IgD-negative memory B cell (primary cell): ENCODE results near the gene NDUFAF5. TPM values are rescaled to one million over a fixed set of nuclear protein-coding genes. Genes with fewer than 3 reads are reported as not detected.
"Not testable (repeated sequence)": the region's sequence is repeated elsewhere in the genome, so short reads cannot be mapped to it uniquely, and the experiment has no call there.

Experiments used
- H3K27ac Mint-ChIP-seq, 3 donors: one replicate each; pipeline ENCODE4 v1.8.0; 2020 to 2022; ENCODE audit warnings: mild to moderate bottlenecking in 3 of 3, mixed read lengths in 3 of 3, moderate library complexity in 1 of 3
- H3K27me3 Mint-ChIP-seq: one replicate; pipeline ENCODE4 v1.8.0; 2021; ENCODE audit warnings: mixed read lengths
- H3K36me3 Mint-ChIP-seq: one replicate; pipeline ENCODE4 v1.8.0; 2020; ENCODE audit warnings: mild to moderate bottlenecking, mixed read lengths
- H3K4me1 Mint-ChIP-seq, 3 donors: one replicate each; pipeline ENCODE4 v1.8.0; 2020 to 2022; ENCODE audit warnings: mixed read lengths in 3 of 3, mild to moderate bottlenecking in 1 of 3
- H3K4me3 Mint-ChIP-seq, 4 donors: one replicate each; pipeline ENCODE4 v1.8.0; 2020 to 2022; ENCODE audit warnings: mild to moderate bottlenecking in 4 of 4, mixed read lengths in 4 of 4, moderate library complexity in 3 of 4
- H3K9me3 Mint-ChIP-seq, 3 donors: one replicate each; pipeline ENCODE4 v1.8.0; 2020 to 2021; ENCODE audit warnings: mixed read lengths in 3 of 3, mild to moderate bottlenecking in 1 of 3
- polyA plus RNA-seq: library from polyadenylated mRNA; unstranded; fragments of 300-500 nt; fragmentation: Illumina TruSeq; gene quantifications from one replicate; pipeline ENCODE4 v1.2.3, GENCODE V29; 2021

The NDUFAF5 gene, protein sequence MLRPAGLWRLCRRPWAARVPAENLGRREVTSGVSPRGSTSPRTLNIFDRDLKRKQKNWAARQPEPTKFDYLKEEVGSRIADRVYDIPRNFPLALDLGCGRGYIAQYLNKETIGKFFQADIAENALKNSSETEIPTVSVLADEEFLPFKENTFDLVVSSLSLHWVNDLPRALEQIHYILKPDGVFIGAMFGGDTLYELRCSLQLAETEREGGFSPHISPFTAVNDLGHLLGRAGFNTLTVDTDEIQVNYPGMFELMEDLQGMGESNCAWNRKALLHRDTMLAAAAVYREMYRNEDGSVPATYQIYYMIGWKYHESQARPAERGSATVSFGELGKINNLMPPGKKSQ
- polyA plus RNA-seq, result 9.1 TPM

DNA sequence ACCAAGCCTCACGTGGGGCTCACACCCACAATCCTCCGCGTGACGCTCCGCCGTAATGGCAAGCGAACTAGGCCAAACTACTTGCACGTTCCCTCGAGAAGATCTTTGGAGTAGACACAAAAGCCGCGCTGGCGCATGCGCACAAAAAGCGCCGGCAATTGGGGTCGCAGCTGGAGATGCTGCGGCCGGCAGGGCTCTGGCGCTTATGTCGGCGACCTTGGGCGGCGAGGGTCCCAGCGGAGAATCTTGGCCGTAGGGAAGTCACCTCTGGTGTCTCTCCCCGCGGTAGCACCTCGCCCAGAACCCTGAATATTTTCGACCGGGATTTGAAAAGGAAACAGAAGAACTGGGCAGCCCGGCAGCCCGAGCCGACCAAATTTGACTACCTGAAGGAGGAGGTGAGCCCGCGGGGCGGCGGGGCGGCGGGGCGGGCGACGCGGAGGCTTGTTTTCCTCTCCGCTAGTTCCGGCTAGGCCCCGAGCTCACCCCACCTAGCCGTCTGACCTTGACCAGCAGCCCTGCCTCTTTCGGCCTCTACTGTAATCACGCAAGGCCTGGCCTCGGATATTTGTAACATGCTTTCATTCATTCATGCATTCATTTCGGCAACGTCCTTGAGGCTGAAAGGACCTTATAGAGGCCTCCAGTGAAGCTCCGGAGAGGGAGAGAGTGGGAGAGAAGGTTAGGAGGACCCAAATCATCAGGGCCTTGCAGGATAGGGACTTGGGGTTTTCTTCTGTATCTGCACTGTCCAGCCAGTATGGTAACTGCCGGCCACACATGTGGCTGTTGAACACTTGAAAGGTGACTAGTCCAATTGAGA lies at the start of gene NDUFAF5, which contains the start of gene ESF1:
TSS of gene NDUFAF5 (plus strand) at position 136 of the 823 bp plus-strand sequence. CDS start at position 177, 41 bp downstream.
TSS of gene ESF1 (minus strand) at position 27 of the 823 bp plus-strand sequence. CDS start 1,779 bp downstream, outside the sequence.
- H3K4me3 Mint-ChIP-seq, result peak within 1 kb of the TSS; percentile 84 to 100 (median 98)
- peak within 1 kb of the TSS; percentile 61 to 99 (median 93) for H3K27ac Mint-ChIP-seq
- no peaks in the 10 kb centered on the region for H3K9me3 Mint-ChIP-seq
- H3K4me1 Mint-ChIP-seq, result peaks cover 28 to 49% (median 29%) of the 10 kb centered on the region in 3 donors
- no peaks in the 10 kb centered on the region for H3K27me3 Mint-ChIP-seq
- H3K36me3 Mint-ChIP-seq, result peaks cover 3% of the 10 kb centered on the region

DNA sequence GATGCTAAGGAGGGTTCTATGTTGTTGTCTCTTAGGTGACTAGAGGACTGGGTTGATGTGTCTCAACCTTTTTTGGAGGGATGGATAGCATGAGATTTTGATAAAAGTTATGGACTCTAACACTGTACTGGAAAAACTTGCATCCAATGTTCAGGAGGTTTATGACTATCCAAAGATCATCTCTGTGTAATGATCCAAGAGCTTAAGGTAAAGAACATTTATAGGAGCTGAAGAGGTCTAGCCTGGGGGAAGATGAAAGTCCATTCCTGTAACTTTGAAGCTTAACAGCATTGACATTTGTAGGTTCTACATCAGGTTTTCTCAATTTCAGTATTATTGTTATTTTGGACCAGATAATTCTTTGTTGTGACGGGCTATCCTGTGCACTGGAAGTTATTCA lies 49.0 kb upstream of the NDUFAF5 start:
- Mint-ChIP-seq H3K27me3 (no peaks in the 10 kb centered on the region), H3K9me3 (peaks cover 2 to 5% (median 3%) of the 10 kb centered on the region in 3 donors), H3K4me1 (no peaks in the 10 kb centered on the region), H3K27ac (no peak overlapping the region), H3K4me3 (no peak overlapping the region), H3K36me3 (peaks cover 25% of the 10 kb centered on the region)

DNA sequence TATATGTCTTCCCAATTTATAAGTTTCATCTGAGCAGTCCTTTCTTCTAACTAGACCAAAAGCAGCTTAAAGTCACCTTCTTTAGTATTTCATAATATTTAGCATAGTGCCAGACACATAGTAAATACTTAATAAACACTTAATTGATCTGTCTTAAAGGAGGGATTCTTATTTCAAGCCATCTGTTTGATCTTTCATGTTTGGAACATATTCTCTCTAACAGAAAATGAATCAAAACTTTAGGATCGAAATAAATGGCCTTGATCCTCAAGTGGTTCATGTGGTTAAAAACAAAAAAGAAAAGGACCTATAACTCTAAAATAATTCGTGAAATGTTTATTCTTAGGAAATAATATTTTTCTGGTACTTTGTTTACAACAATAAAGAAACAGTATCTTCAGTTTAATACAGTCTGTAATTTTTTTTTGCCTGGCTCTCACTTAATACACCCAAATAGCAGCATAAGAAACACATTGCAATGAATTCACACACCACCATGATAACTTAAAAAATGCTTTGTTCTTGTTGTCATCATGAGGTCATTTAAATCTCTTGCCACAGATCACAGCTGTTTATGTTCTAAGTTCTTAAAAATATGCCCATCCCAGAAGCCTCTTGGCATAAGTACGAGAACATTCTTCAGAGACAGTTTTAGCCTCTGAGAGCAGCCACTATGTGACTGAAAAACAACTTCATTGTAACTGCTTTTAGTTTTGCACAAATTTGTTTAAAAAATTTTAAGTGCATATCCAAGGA lies 48.2 kb upstream of the NDUFAF5 start:
- Mint-ChIP-seq H3K9me3 (peaks cover 2 to 9% (median 3%) of the 10 kb centered on the region in 3 donors), H3K27me3 (no peaks in the 10 kb centered on the region), H3K36me3 (peaks cover 31% of the 10 kb centered on the region), H3K27ac (no peak overlapping the region), H3K4me1 (peaks cover 0 to 4% (median 0%) of the 10 kb centered on the region in 3 donors), H3K4me3 (no peak overlapping the region)

DNA sequence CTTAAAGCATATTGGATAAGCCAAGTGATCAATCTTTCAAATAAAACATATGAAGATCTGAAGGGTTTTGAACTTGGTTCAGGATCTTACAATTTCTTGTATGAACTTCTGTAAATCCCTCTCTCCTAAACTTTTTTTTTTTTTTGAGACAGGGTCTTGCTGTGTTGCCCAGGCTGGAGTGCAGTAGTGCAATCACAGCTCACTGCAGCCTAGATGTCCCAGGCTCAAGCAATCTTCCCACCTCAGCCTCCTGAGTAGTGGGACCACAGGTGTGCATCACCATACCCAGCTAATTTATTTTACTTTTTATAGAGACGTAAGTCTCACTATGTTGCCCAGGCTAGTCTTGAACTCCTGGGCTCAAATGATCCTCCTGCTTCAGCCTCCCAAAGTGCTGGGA lies 46.6 kb upstream of the NDUFAF5 start:
- H3K27me3 Mint-ChIP-seq, H3K4me1 Mint-ChIP-seq, H3K9me3 Mint-ChIP-seq, H3K27ac Mint-ChIP-seq, H3K4me3 Mint-ChIP-seq: not testable (repeated sequence)
- H3K36me3 Mint-ChIP-seq, result peaks cover 28% of the 10 kb centered on the region

DNA sequence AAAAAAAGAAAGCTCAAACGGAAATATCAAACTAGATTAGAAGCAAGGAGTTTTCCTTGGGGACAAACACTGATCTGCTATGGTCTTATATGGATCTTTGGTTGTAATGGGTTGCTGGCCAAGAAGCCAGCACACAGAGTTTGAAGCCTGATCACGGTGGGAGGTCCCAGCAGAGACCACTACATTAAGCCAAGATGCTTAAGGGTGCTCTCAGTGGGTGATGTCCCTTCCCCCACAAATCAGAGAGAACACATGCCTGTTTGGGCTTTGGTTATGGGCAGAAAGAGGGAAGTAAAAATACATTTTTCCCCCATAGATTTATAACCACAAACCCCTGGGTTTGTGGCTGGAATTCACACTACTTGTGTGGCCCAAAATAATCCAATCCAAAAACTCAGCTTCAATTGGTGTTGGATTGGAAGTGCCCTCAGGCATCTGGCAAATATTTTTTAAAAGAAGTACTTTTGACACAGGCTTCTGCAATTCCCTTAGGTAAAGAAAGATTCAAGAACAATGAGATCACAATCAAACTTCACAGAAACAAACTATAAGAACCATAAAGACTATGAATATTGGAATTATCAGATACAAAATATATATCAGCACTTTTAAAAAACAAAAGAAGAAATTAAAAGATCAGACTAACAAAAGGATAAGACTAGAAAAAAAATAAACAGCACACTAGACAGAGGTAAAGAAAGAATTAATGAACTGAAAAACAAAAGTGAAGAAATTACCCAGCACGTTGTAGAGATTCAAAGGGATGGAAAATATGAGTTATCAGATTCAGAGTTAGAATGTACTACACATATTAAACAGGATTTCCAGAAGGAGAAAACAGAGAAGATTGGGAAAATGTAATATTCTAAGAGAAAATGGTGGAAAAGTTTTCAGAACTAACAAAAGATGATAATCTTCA lies 44.8 kb upstream of the NDUFAF5 start:
- H3K4me1 Mint-ChIP-seq, result peaks cover 0 to 4% (median 0%) of the 10 kb centered on the region in 3 donors
- H3K9me3 Mint-ChIP-seq, result peaks cover 2 to 9% (median 3%) of the 10 kb centered on the region in 3 donors
- no peaks in the 10 kb centered on the region for H3K27me3 Mint-ChIP-seq
- no peak overlapping the region for H3K27ac Mint-ChIP-seq
- peak overlapping the region in 1 of 4 donors; percentile 23 for H3K4me3 Mint-ChIP-seq
- peaks cover 26% of the 10 kb centered on the region for H3K36me3 Mint-ChIP-seq

DNA sequence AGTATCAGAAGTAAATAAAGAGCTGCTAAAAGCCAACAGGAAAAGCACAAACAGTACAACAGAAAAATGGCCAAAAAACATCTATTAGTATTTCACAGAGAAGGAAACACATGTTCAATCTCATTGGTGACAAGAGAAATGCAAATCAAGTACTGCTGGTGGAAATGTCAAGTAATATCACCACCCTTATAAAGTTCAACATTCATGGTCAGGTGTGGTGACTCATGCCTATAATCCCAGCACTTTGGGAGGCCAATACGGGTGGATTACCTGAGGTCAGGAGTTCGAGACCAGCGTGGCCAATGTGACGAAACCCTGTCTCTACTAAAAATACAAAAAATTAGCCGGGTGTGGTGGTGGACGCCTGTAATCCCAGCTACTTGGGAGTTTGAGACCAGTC lies 42.9 kb upstream of the NDUFAF5 start:
- peaks cover 0 to 4% (median 0%) of the 10 kb centered on the region in 3 donors for H3K4me1 Mint-ChIP-seq
- H3K27me3 Mint-ChIP-seq, result no peaks in the 10 kb centered on the region
- peaks cover 26% of the 10 kb centered on the region for H3K36me3 Mint-ChIP-seq
- no peak overlapping the region for H3K27ac Mint-ChIP-seq
- peaks cover 2 to 9% (median 3%) of the 10 kb centered on the region in 3 donors for H3K9me3 Mint-ChIP-seq
- no peak overlapping the region for H3K4me3 Mint-ChIP-seq

DNA sequence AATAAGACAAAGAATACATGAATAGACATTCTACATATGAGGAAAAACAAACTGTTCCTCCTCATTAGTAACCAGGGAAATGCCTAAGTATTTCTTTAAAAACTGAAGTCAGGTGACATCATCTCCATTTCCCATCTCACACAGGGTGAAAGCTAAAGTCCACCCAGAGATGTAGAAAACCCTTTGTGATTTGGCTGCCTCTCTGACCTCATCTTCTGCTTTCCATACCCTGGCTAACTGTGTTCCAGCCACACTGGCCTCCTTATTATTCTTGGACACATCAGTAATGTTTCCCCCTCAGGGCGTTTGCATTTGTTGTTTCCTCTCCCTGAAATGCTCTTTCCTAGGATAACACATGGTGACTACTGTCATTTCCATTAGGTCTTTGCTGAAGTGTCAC lies 40.5 kb upstream of the NDUFAF5 start:
- Mint-ChIP-seq H3K27ac (no peak overlapping the region), H3K27me3 (no peaks in the 10 kb centered on the region), H3K36me3 (peaks cover 28% of the 10 kb centered on the region), H3K4me3 (no peak overlapping the region), H3K4me1 (peaks cover 0 to 4% (median 0%) of the 10 kb centered on the region in 3 donors), H3K9me3 (peaks cover 2 to 9% (median 3%) of the 10 kb centered on the region in 3 donors)

DNA sequence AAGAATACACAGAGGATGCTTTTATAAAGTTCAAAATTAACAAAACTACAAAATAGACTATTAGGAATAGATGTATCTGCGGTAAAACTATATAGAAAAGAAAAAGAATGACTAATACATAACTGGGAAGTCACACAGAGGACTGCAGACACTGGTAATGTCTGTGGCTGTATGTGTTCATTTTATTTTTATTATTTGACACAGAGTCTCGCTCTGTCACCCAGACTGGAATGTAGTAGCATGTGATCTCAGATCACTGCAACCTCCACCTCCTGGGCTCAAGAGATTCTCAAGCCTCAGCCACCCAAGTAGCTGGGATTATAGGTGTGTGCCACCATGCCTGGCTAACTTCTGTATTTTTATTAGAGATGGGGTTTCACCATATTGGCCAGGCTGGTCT lies 39.0 kb upstream of the NDUFAF5 start:
- H3K27ac Mint-ChIP-seq, result no peak overlapping the region
- peaks cover 21% of the 10 kb centered on the region for H3K36me3 Mint-ChIP-seq
- H3K4me1 Mint-ChIP-seq, result peaks cover 0 to 4% (median 0%) of the 10 kb centered on the region in 3 donors
- no peaks in the 10 kb centered on the region for H3K27me3 Mint-ChIP-seq
- no peak overlapping the region for H3K4me3 Mint-ChIP-seq
- H3K9me3 Mint-ChIP-seq, result peaks cover 0 to 5% (median 2%) of the 10 kb centered on the region in 3 donors

DNA sequence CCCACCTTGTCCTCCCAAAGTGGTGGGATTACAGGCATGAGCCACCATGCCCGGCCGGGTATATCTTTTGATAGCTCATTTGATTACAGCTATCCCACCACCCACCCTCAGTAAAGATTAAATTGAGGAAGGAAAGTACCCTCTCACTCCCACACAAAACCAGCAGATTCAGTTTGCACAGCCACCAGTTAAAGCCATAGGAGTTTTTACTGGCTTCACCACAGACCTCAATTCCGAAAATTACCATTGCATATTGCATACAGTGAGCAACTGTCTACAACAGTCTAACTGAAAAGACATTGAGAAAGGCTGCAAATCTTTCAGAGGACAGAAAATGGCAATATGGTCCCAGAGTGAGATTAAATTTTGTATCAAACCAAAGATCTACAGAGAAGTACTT lies 35.0 kb upstream of the NDUFAF5 start:
- H3K36me3 Mint-ChIP-seq, result peaks cover 3% of the 10 kb centered on the region
- H3K27me3 Mint-ChIP-seq, result no peaks in the 10 kb centered on the region
- no peak overlapping the region for H3K27ac Mint-ChIP-seq
- H3K4me3 Mint-ChIP-seq, result no peak overlapping the region
- no peaks in the 10 kb centered on the region for H3K4me1 Mint-ChIP-seq
- H3K9me3 Mint-ChIP-seq, result no peaks in the 10 kb centered on the region

DNA sequence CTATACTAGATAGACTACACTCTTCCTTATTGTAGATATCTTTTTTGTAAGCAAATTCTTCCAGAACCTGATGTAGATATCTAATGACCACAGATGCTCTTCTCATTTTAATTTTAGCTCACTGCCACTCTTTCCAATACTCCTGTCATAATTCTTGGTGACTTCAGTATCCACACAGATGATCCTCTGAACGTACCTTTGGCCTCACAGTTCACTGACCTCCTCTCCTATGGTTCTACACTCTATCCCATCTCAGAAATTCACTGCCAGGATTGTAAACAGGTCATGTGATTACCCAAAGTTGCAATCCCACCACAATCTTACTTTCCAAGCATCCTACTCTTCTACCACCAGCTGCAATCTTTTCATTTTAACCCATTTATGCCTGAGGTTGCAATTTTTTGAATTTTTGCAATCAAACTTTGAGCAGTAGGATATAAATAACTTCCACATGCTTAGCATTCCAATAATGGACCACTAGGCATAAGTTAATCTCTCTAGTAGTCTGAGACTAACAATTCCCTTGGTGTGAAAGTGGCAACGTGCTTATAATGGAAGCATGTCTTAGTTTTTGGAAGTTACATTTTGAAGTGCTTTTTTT lies 31.3 kb upstream of the NDUFAF5 start:
- Mint-ChIP-seq H3K27ac (no peak overlapping the region), H3K4me3 (no peak overlapping the region), H3K36me3 (peaks cover 2% of the 10 kb centered on the region), H3K9me3 (no peaks in the 10 kb centered on the region), H3K4me1 (no peaks in the 10 kb centered on the region), H3K27me3 (no peaks in the 10 kb centered on the region)

DNA sequence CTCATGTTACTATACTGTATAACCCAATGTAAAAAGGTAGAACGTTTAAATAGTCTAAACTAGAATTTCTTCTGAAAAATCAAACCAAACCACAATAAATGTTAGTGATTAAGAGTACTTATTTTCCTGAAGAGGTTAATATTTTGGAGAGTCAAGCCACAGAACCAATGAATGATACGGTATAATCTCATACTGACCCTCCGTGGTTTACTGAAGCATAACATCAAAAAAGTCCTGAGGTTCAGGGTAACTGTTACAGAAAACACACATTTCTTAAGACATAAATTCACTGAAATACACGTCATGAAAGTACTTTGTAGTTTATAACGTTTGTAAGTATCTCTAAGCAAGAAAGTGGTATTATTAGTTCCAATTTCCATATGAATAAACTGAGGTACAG lies 29.0 kb upstream of the NDUFAF5 start:
- H3K4me1 Mint-ChIP-seq, result peaks cover 0 to 5% (median 2%) of the 10 kb centered on the region in 3 donors
- no peaks in the 10 kb centered on the region for H3K27me3 Mint-ChIP-seq
- H3K4me3 Mint-ChIP-seq, result no peak overlapping the region
- peaks cover 5% of the 10 kb centered on the region for H3K36me3 Mint-ChIP-seq
- no peaks in the 10 kb centered on the region for H3K9me3 Mint-ChIP-seq
- H3K27ac Mint-ChIP-seq, result no peak overlapping the region

DNA sequence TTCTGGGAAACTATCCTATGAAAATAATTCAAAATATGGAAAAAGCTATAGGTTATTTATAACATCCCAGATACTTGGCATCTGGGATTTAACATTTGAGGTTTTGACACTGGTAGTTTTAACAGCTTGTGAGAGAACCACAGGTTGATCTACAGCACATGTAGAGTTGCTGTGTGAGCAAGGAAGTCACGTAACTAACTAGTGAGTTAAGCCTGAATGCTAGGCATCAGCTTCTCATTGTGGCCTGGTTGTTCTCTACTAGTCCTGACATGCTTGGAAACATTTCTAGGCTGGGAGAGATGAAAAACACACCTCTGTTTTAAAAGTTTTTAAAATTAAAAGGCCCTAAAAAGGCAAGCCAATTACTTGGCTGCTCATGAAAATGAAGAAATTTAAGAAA lies 28.3 kb upstream of the NDUFAF5 start:
- no peaks in the 10 kb centered on the region for H3K9me3 Mint-ChIP-seq
- H3K27ac Mint-ChIP-seq, result no peak overlapping the region
- no peak overlapping the region for H3K4me3 Mint-ChIP-seq
- H3K27me3 Mint-ChIP-seq, result no peaks in the 10 kb centered on the region
- H3K36me3 Mint-ChIP-seq, result peaks cover 5% of the 10 kb centered on the region
- H3K4me1 Mint-ChIP-seq, result peaks cover 0 to 5% (median 2%) of the 10 kb centered on the region in 3 donors

DNA sequence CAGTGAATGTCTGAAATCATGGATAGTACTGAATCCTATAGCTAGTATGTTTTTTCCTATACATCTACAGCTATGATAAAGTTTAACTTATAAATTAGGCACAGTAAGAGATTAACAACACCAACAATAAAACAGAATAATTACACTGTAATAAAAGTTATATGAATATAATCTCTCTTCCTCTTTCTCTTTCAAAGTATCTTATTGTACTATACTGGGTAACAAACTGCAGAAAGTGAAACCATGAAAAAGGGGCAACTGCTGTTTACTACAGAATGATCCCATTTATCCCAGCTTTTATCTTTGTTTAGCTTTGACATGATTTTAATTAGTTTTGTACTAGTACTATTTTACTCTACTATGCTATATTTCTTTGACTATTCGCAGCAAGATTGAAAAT lies 25.9 kb upstream of the NDUFAF5 start:
- H3K27me3 Mint-ChIP-seq, result no peaks in the 10 kb centered on the region
- H3K4me1 Mint-ChIP-seq, result peaks cover 0 to 5% (median 2%) of the 10 kb centered on the region in 3 donors
- no peak overlapping the region for H3K4me3 Mint-ChIP-seq
- H3K36me3 Mint-ChIP-seq, result peaks cover 7% of the 10 kb centered on the region
- no peaks in the 10 kb centered on the region for H3K9me3 Mint-ChIP-seq
- no peak overlapping the region for H3K27ac Mint-ChIP-seq
